ENCODE data around the gene AKAP1. TPM values are rescaled to one million over a fixed set of nuclear protein-coding genes. Genes with fewer than 3 reads are reported as not detected.

The AKAP1 gene
- total and polyA plus RNA-seq, 2 of the 8 experiments (the other 6 are each of a cell fraction or from before 2014, with no cell fraction given), result 120 to 156 TPM

DNA sequence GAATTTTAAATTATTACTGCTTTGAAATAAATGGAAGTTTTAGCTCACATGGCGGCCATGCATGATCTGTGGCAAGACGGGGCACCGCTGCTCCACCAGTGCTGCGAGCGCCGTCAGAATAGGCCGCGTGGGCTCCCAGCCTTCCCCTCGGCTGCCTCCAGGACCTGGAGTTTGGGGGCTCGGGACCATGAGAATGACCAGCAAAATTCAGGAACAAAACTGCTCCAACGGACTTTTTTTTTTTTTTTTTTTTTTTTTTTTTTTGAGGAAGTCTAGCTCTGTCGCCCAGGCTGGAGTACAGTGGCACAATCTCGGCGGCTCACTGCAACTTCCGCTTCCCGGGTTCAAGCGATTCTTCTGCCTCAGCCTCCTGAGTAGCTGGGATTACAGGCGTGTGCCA is 38.3 kb upstream of the AKAP1 start (continued):
- no peak for TF ChIP-seq PHF8 (conservative IDR thresholded peaks at IDR 0.05; ENCODE audit: low read depth, low read length)
- no peak for TF ChIP-seq SP2 (IDR thresholded peaks at IDR 0.05; ENCODE audit: low read length)
- no peak for TF ChIP-seq MAX (IDR thresholded peaks at IDR 0.05)
- TF ChIP-seq FOSL1 (IDR thresholded peaks at IDR 0.05; ENCODE audit: insufficient read depth, low read depth, low read length), result no peak
- no peak for TF ChIP-seq JUND (IDR thresholded peaks at IDR 0.05; ENCODE audit: low read length)
- TF ChIP-seq KDM1A (IDR thresholded peaks at IDR 0.05; ENCODE audit: borderline replicate concordance, low read length), result no peak
- TF ChIP-seq ASH2L (IDR thresholded peaks at IDR 0.05; ENCODE audit: low read length), result no peak
- TF ChIP-seq BACH1 (IDR thresholded peaks at IDR 0.05; ENCODE audit: low read length), result no peak
- TF ChIP-seq TBP (IDR thresholded peaks at IDR 0.05; ENCODE audit: low read depth, low read length), result no peak

All from H1 (cell line).